ENCODE data around the gene GALNT16.
"Not testable (repeated sequence)": the region's sequence is repeated elsewhere in the genome, so short reads cannot be mapped to it uniquely, and the experiment has no call there.

GALNT16 gene

DNA sequence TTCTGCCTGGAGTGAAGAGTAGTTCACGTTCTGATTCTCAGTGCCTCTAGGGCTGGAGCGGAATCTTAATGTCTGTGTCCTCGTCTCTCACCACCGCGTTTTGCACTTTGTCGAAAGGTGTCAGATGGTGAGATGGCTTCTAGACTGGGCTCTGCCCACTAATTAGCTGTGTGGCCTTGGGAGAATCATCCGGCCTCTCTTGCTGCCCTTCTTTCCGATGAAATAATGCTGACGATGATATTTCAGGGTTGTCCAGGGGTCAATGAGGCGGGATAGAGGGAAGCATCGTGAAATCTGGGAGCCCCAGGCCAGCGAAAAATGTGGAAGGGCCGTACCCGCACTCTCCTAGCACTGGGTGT is 811 bp upstream of the GALNT16 start:
- DNase-seq (ENCODE audit: extremely low read depth in 1 of 2, low read depth in 1 of 2): no peak

DNA sequence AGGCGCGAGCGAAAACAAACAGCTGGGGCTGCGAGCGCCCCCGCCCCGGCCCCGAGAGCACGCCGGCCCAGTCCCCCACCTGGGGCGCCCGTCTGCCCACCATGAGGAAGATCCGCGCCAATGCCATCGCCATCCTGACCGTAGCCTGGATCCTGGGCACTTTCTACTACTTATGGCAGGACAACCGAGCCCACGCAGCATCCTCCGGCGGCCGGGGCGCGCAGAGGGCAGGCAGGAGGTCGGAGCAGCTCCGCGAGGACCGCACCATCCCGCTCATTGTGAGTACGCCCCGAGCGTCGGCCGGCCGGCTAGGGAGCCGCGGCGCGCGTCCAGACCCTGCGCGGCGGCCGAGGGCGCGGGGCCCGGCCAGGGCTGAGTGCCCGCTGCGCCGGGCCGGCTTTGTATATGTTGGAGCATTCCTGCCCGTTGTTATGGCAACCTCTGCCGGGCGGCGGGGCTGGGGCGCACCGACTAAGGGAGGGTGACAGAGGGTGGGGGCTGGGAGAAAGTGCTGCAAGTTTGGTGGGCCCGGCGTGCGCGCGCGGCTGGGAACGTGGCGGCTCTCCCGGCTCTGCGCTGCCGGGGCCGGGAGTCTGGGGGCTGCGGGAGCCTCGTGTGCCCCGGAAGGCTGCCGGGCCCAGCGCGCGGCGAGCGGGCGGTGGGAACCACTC is 367 bp downstream of the GALNT16 start:
- no peak for DNase-seq (ENCODE audit: extremely low read depth in 1 of 2, low read depth in 1 of 2)

DNA sequence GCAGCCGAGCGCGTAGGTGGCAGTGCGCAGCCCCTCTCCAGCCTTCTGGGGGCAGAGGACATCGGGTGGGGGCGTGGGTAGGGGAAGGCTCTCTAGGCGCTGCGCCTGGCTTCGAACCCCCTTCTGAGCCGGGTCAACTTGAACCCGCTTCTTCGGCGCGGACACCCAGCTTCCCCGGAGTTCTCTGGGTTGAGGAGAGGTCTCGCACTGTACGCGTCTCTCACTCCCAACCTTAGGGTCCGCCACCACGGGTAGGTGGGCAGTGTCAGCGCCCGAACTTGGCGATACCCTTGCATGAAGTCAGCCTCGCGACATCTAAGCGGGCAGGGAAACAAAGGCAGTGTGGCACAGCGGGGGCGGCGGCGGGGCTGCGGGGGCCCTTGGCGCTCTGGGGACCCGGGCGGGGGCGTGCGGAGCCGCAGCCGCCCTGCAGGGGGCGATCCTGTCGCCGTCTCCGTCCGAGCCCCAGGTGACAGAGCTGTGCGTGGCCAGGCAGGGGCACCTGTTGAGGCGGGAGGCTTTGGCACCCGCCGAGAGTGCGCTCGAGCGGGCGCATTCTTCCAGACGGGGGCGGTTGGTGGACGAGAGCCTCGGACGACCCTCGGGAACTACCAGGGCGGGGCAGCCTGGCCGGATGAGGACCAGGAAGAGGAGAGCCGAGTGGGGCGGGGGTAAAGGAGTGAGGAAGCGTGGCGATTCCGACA is 1.1 kb downstream of the GALNT16 start:
- DNase-seq (ENCODE audit: extremely low read depth in 1 of 2, low read depth in 1 of 2): no peak

DNA sequence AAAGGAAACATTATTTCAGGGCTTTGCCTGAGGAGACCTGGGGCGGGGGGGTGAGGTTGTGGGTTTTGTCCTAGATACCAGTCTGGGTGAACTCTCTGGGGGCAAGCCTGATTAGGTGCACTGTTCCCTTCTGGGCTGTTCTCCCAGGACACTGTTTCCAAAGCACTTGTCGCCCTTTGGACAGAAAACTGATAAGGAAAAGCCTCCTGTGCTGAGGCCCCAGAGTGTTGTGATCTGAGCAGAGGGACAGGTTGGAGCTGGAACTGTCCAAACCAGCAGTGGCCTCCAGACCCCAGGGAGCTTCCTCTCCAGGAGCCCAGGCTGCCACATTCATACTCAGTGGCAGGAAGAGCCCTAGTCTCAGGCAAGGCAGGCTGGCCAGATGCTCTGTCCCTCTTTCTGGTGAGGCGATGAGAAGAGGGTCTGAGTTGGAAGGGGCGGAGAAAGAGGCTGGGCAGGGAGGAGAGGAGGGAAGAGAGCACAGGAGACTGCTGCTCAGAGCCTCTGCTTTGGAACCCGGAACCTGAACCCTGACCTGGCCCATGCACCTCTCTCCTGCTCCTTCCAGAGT is 1.9 kb downstream of the GALNT16 start:
- DNase-seq (ENCODE audit: extremely low read depth in 1 of 2, low read depth in 1 of 2): no peak

GRCh38 chr14:69262516-69262915 is 2.6 kb downstream of the GALNT16 start:
- no peak for DNase-seq (ENCODE audit: extremely low read depth in 1 of 2, low read depth in 1 of 2)

DNA sequence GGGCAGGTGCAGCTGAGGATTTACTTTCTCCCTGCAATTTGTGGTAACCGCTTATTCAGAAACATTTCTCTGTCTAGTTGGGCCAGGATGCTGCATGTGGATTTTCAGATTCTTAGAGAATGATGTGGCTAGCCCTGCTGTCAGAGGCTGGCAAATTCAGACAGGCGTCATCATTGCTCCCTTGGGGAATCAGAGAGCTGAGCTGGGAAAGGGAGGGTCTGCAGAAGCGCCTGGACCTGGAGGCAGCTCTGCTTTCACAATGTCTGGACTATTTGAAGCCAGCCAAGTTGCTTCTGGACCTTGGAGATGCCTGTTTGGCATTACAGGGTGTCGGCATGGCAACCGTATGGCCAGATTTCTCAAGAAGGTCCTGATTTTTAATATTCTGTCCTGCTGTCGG is 3.4 kb downstream of the GALNT16 start:
- DNase-seq (ENCODE audit: extremely low read depth in 1 of 2, low read depth in 1 of 2): no peak

DNA sequence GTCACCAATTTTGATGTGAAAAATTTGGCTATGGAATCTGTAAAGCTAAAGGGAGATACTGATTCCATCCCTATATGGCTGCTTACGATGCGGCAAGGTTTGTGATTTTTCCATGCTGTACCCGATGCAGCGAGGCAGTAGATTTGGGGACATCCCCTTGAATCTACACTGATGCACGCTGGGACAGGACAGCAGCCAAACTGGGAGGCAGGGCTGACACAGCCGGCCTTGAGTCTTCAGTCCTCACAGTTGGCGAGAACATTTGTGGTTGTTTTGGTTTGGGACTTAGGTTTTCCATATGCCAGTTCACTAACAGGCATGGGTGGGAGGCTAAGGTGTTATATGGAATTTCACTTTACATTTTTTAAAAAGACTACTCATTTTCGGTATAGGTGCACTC is 3.8 kb downstream of the GALNT16 start:
- no peak for DNase-seq (ENCODE audit: extremely low read depth in 1 of 2, low read depth in 1 of 2)

DNA sequence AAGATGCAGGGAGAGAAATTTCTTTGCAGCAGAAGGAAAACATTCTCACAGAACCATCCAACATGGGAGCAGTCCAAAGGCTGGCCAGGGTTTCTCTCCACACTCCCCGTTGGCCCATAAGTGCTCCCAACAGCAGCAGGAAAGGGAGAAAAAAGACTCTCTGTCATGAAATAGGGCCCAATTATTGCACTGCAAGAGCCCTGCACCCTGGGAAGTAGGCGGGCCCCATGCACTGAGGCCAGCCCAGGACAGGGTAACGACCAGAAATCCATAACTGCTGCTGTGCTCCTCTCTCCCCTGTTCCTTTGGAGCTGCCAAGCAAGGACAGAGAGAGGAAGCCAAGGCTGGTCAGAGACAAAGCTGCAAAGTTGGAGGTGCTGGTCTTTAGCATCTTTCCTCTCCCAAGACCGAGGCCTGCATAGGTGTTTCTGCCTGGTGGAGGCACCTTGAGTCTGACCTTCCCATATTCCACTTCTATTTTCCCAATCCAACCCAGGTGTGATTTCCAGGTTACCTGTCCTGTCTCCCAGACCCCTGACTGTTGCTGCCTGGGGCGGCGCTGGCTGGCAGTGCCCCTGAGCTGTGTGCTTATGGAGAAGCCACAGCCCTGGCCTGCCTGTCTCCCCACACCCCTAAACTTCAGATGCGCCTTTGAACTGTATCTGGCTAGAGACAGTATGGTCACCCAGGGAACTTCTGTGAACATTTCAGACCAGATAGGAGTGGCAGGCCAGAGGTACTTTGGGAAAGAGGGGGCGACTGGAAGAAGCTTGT is 6.8 kb downstream of the GALNT16 start:
- DNase-seq (ENCODE audit: extremely low read depth in 1 of 2, low read depth in 1 of 2): no peak

DNA sequence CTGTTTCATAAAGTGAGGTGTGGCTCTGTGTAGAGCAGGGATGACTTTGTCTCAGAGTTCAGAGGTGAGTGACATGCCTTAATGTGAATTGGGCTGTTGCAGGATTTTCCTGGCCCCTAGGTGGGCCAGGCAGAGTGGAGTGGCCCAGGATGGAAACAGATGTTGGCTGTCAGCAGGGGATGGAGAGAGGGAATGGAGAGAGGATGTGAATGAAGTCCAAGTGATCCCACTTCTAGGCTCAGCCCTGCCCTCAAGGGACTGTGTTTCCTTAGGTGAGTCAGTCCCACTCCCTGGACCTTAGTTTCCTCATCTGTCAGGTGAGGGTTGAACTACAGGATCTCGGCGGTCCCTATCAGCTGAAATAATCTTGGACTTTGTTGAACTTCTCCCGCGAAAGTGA is 7.5 kb downstream of the GALNT16 start:
- no peak for DNase-seq (ENCODE audit: extremely low read depth in 1 of 2, low read depth in 1 of 2)

- no peak for DNase-seq (ENCODE audit: extremely low read depth in 1 of 2, low read depth in 1 of 2)
Observed at GRCh38 chr14:69268223-69268622, 8.3 kb downstream of the GALNT16 start.

- no peak for DNase-seq (ENCODE audit: extremely low read depth in 1 of 2, low read depth in 1 of 2)
Observed at GRCh38 chr14:69268763-69269162, 8.8 kb downstream of the GALNT16 start.

GRCh38 chr14:69269381-69269780 is 9.4 kb downstream of the GALNT16 start:
- DNase-seq (ENCODE audit: extremely low read depth in 1 of 2, low read depth in 1 of 2): no peak

DNA sequence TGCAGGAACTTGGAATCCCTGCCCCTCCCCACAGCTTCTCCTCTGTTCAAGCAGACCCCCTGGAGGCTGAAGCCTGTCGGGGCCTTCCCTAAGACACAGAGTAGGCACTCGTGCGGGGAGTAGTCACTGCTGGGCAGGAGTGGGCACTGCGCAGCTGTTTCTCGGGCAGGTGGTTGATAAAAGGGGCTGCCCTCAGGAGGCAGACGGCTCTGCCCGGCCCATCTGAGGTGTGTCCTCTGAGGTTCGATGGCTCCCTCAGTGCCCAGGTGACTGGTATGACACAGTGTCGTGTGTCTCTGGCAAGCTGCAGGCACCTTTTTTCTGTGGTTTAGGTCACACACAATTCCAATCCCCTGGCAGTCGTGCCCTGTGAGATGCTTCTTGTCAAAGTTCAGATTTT is 10.1 kb downstream of the GALNT16 start:
- DNase-seq (ENCODE audit: extremely low read depth in 1 of 2, low read depth in 1 of 2): no peak

DNA sequence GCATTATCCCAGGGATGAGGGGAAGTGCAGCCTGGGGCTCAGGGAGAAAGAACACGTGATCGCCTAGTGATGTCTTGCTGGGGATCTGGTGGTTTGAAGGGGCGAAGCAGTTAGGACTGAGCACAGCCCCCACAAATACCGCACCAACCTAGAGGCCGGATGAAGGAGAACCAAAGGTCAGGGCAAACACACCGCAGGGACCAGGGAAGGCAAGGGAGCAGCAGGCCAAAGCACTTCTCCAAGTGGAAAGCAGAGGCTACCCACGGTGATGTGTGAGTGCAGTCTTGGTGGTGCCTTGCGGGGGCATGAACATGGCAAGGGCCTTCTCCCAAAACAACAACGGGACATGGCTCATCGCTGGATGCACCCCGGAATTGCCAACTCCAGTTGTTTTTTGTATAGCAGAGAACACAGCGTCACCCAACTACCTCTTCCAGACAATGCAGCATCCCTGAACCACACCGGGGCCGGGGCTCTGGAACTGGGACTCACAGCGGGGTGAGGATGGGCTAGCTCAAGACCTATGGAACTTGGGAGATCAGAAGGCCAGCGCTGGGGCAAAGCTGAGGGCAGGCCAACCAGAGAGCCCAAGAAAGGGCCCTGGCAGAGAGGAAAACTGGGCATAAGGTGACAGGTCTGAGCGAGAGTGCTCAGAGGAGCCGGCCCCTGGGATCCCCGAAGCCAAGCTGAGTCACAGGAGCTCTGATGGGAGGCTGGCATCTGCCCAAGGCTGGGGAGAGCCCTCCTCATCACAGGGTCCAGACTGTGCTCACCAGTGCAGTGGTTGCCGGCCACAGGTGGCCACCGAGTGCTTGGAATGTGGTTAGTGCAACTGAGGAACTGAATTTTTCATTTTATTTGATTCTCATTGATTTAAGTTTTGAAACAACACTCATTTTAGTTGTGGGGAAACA is 11.1 kb downstream of the GALNT16 start:
- no peak for DNase-seq (ENCODE audit: extremely low read depth in 1 of 2, low read depth in 1 of 2)

- DNase-seq (ENCODE audit: extremely low read depth in 1 of 2, low read depth in 1 of 2): no peak
Observed at GRCh38 chr14:69274321-69274720, 14.4 kb downstream of the GALNT16 start.

- no peak for DNase-seq (ENCODE audit: extremely low read depth in 1 of 2, low read depth in 1 of 2)
Observed at GRCh38 chr14:69275331-69275730, 15.4 kb downstream of the GALNT16 start.

GRCh38 chr14:69277356-69277755 is 17.4 kb downstream of the GALNT16 start:
- DNase-seq (ENCODE audit: extremely low read depth in 1 of 2, low read depth in 1 of 2): not testable (repeated sequence)

DNA sequence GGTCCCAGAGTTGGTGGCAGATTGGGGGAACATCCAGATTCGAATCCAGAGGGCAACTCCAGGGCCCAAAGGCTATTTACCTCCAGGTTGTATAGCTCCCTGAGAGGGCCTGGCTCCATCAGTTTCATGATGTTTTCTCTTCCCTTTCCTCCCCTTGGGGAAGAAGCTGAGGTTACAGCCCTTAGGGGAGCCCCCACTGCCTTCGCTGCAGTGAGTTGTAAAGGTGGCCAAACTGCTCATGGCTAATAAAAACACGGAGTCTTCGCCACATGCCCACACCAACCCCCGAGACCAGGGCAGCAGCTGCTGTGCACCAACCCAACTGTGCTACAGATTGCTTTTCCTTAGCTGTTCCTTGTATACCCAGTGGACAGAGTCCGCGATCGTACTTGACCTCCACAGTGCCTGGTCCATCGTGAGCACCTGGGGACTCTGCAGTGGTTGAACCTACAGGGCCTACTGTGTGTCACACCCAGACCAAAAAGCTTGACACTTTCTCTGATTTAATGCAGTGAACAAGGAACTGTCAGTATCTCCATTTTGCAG is 20.9 kb downstream of the GALNT16 start:
- DNase-seq (ENCODE audit: extremely low read depth in 1 of 2, low read depth in 1 of 2): no peak

GRCh38 chr14:69281450-69282169 is 21.7 kb downstream of the GALNT16 start:
- DNase-seq (ENCODE audit: extremely low read depth in 1 of 2, low read depth in 1 of 2): no peak

- no peak for DNase-seq (ENCODE audit: extremely low read depth in 1 of 2, low read depth in 1 of 2)
Observed at GRCh38 chr14:69282448-69282847, 22.5 kb downstream of the GALNT16 start.

Data from activated CD8-positive, alpha-beta memory T cell treated with anti-CD3 and anti-CD28 coated beads for 1 hour (primary cell).